Measurements from ENCODE around the gene BFSP1.

Gene BFSP1

GRCh38 chr20:17557675-17558006 is 26.5 kb upstream of the BFSP1 start:
- no peak overlapping the region for H3K4me3 ChIP-seq (ENCODE audit: control insufficient read depth, low read depth, low read length)
- peak; percentile 87 for DNase-seq (ENCODE audit: low read depth)

GRCh38 chr20:17556837-17557674 is 25.9 kb upstream of the BFSP1 start:
- DNase-seq (ENCODE audit: low read depth) = peak; percentile 47
- H3K4me3 ChIP-seq (ENCODE audit: control insufficient read depth, low read depth, low read length) = no peak overlapping the region

More at GRCh38 chr20:17557675-17558006, 26.5 kb upstream of the BFSP1 start:
- TF ChIP-seq CTCF (conservative IDR thresholded peaks at IDR 0.05; ENCODE audit: control insufficient read depth, insufficient read depth, low read depth, low read length) = no peak

GRCh38 chr20:17555106-17555505 is 23.9 kb upstream of the BFSP1 start:
- H3K4me3 ChIP-seq (ENCODE audit: control insufficient read depth, low read depth, low read length) = no peak overlapping the region
- TF ChIP-seq CTCF (conservative IDR thresholded peaks at IDR 0.05; ENCODE audit: control insufficient read depth, insufficient read depth, low read depth, low read length) = no peak
- DNase-seq (ENCODE audit: low read depth) = no peak

More at GRCh38 chr20:17556837-17557674, 25.9 kb upstream of the BFSP1 start:
- TF ChIP-seq CTCF (conservative IDR thresholded peaks at IDR 0.05; ENCODE audit: control insufficient read depth, insufficient read depth, low read depth, low read length) = no peak

- no peak overlapping the region for H3K4me3 ChIP-seq (ENCODE audit: control insufficient read depth, low read depth, low read length)
- no peak for TF ChIP-seq CTCF (conservative IDR thresholded peaks at IDR 0.05; ENCODE audit: control insufficient read depth, insufficient read depth, low read depth, low read length)
- no peak for DNase-seq (ENCODE audit: low read depth)
Observed at GRCh38 chr20:17549131-17549530, 18.0 kb upstream of the BFSP1 start.

- H3K4me3 ChIP-seq (ENCODE audit: control insufficient read depth, low read depth, low read length) = no peak overlapping the region
- no peak for DNase-seq (ENCODE audit: low read depth)
- no peak for TF ChIP-seq CTCF (conservative IDR thresholded peaks at IDR 0.05; ENCODE audit: control insufficient read depth, insufficient read depth, low read depth, low read length)
Observed at GRCh38 chr20:17545127-17545526, 13.9 kb upstream of the BFSP1 start.

GRCh38 chr20:17543531-17544131 is 12.5 kb upstream of the BFSP1 start:
- TF ChIP-seq CTCF (conservative IDR thresholded peaks at IDR 0.05; ENCODE audit: control insufficient read depth, insufficient read depth, low read depth, low read length) = no peak
- H3K4me3 ChIP-seq (ENCODE audit: control insufficient read depth, low read depth, low read length) = peak overlapping the region; percentile 8
- peak; percentile 87 for DNase-seq (ENCODE audit: low read depth)

Data from fibroblast of mammary gland (primary cell).